Liver (tissue), 9 donors: ENCODE measurements around the gene SHISAL1. TPM values are rescaled to one million over a fixed set of nuclear protein-coding genes. Genes with fewer than 3 reads are reported as not detected.

ENCODE experiments used
- DNase-seq: peaks from one replicate; pipeline ENCODE4 v3.0.0-alpha.2; 2017; ENCODE audit warnings: low spot score
- H3K27ac ChIP-seq, 2 donors: one replicate each; pipeline ENCODE4 v1.7.0; 2013; ENCODE audit warnings: inconsistent platforms in 2 of 2, low read length in 2 of 2, control low read depth in 1 of 2, low read depth in 1 of 2, mild to moderate bottlenecking in 1 of 2
- H3K27me3 ChIP-seq, 4 donors: one replicate each; pipeline versions ENCODE4 v1.6.1 to v1.7.0; 2013; ENCODE audit warnings: low read length in 3 of 4, inconsistent platforms in 1 of 4, mild to moderate bottlenecking in 1 of 4, moderate library complexity in 1 of 4; ENCODE audit not compliant: control insufficient read depth in 4 of 4, insufficient read depth in 4 of 4
- H3K36me3 ChIP-seq, 4 donors: one replicate each; pipeline versions ENCODE4 v1.6.1 to v1.7.0; 2013; ENCODE audit warnings: low read length in 3 of 4, mild to moderate bottlenecking in 3 of 4, low read depth in 1 of 4, moderate library complexity in 1 of 4; ENCODE audit not compliant: control insufficient read depth in 4 of 4, insufficient read depth in 3 of 4
- H3K4me1 ChIP-seq, 4 donors: one replicate each; pipeline versions ENCODE4 v1.6.1 to v1.7.0; 2013; ENCODE audit warnings: low read length in 3 of 4, mild to moderate bottlenecking in 3 of 4, moderate library complexity in 1 of 4; ENCODE audit not compliant: control insufficient read depth in 4 of 4, insufficient read depth in 4 of 4
- H3K4me3 ChIP-seq, 3 donors: one replicate each; pipeline versions ENCODE4 v1.6.1 to v1.7.0; 2013; ENCODE audit warnings: low read length in 3 of 3, control low read depth in 1 of 3, low read depth in 1 of 3, mild to moderate bottlenecking in 1 of 3
- H3K9ac ChIP-seq, 2 donors: one replicate each; pipeline ENCODE4 v1.7.0; 2013; ENCODE audit warnings: low read length in 2 of 2, mild to moderate bottlenecking in 2 of 2, moderate library complexity in 2 of 2, control low read depth in 1 of 2, low read depth in 1 of 2
- H3K9me3 ChIP-seq, 4 donors: one replicate each; pipeline versions ENCODE4 v1.6.1 to v1.7.0; 2013; ENCODE audit warnings: low read length in 3 of 4; ENCODE audit not compliant: control insufficient read depth in 4 of 4
- EGR1 ChIP-seq, 2 donors: IDR thresholded peaks; 2 replicates each; pipeline ENCODE4 v1.6.1; 2016 to 2018; ENCODE audit warnings: antibody characterized with exemption in 2 of 2, low read depth in 2 of 2
- FOXA1 ChIP-seq: IDR thresholded peaks from 2 replicates; pipeline ENCODE4 v1.6.1; 2016; ENCODE audit warnings: antibody characterized with exemption
- FOXA2 ChIP-seq: IDR thresholded peaks from 2 replicates; pipeline ENCODE4 v1.6.1; 2016; ENCODE audit warnings: antibody characterized with exemption
- GABPA ChIP-seq, 2 donors: IDR thresholded peaks in 1 of 2; conservative IDR thresholded peaks in 1 of 2; 2 replicates each; pipeline ENCODE4 v1.6.1; 2016; ENCODE audit warnings: antibody characterized with exemption in 2 of 2, mild to moderate bottlenecking in 1 of 2, moderate library complexity in 1 of 2
- HNF4A ChIP-seq, 2 donors: conservative IDR thresholded peaks; 2 replicates each; pipeline ENCODE4 v1.6.1; 2016; ENCODE audit warnings: antibody characterized with exemption in 2 of 2, mild to moderate bottlenecking in 2 of 2
- HNF4G ChIP-seq: IDR thresholded peaks from 2 replicates; pipeline ENCODE4 v1.6.1; 2016; ENCODE audit warnings: antibody characterized with exemption
- JUND ChIP-seq, 2 donors: IDR thresholded peaks; 2 replicates each; pipeline ENCODE4 v1.6.1; 2016; ENCODE audit warnings: antibody characterized with exemption in 2 of 2
- RAD21 ChIP-seq, 2 donors: IDR thresholded peaks; 2 replicates each; pipeline ENCODE4 v1.6.1; 2016; ENCODE audit warnings: antibody characterized with exemption in 2 of 2, mild to moderate bottlenecking in 2 of 2
- RXRA ChIP-seq, 2 donors: IDR thresholded peaks; 2 replicates each; pipeline ENCODE4 v1.6.1; 2017 to 2018; ENCODE audit warnings: antibody characterized with exemption in 2 of 2, mild to moderate bottlenecking in 1 of 2
- SP1 ChIP-seq: IDR thresholded peaks from 2 replicates; pipeline ENCODE4 v1.6.1; 2018; ENCODE audit warnings: antibody characterized with exemption, mild to moderate bottlenecking
- TAF1 ChIP-seq: conservative IDR thresholded peaks from 2 replicates; pipeline ENCODE4 v1.6.1; 2016; ENCODE audit warnings: antibody characterized with exemption, mild to moderate bottlenecking
- YY1 ChIP-seq: IDR thresholded peaks from 2 replicates; pipeline ENCODE4 v1.6.1; 2016; ENCODE audit warnings: antibody characterized with exemption, mild to moderate bottlenecking
- WGBS: extraction: QIAGEN DNeasy Blood & Tissue Kit; methylation state at CpG from one replicate; pipeline ENCODE4 v1.1.7; 2013; 5-methylcytosine and 5-hydroxymethylcytosine counted together
- polyA plus RNA-seq, 2 donors: library from polyadenylated mRNA; stranded (reverse) in 1 of 2; unstranded in 1 of 2; fragments of 200-250 nt in 1 of 2; fragments of >200 nt in 1 of 2; fragmentation: Nextera tagmentation in 1 of 2; extraction: Ambion mirVana in 1 of 2; gene quantifications; one replicate each; pipeline versions ENCODE4 v1.2.1 to v1.2.3, GENCODE V29; 2013 to 2015
- total RNA-seq, 2 donors: library from RNA; depleted of rRNA; stranded (reverse); fragments of >200 nt; gene quantifications; one replicate each; pipeline ENCODE4 v1.2.3, GENCODE V29; 2014
- TF ChIP-seq, protein P1 (sequence below): IDR thresholded peaks from 2 replicates; pipeline ENCODE4 v1.6.1; 2016; ENCODE audit warnings: antibody characterized with exemption
- TF ChIP-seq, protein P2 (sequence below): fragments of 150-350 bp; IDR thresholded peaks from 2 replicates; pipeline ENCODE4 v1.5.1; 2017; ENCODE audit warnings: improper control_type of control experiment, low read depth, low read length; ENCODE audit not compliant: missing input control
- TF ChIP-seq, protein P3 (sequence below): IDR thresholded peaks from 2 replicates; pipeline ENCODE4 v1.6.1; 2016; ENCODE audit warnings: antibody characterized with exemption, mild to moderate bottlenecking
- TF ChIP-seq, protein P4 (sequence below): IDR thresholded peaks from 2 replicates; pipeline ENCODE4 v1.6.1; 2016; ENCODE audit warnings: antibody characterized with exemption
- donor health status: healthy.
- donor health status: healthy.
- donor health status: healthy.
- donor health status: healthy.
- donor health status: healthy.

SHISAL1 gene
- total and polyA plus RNA-seq, 4 donors = 0.07 to 0.17 (median 0.13) TPM

DNA sequence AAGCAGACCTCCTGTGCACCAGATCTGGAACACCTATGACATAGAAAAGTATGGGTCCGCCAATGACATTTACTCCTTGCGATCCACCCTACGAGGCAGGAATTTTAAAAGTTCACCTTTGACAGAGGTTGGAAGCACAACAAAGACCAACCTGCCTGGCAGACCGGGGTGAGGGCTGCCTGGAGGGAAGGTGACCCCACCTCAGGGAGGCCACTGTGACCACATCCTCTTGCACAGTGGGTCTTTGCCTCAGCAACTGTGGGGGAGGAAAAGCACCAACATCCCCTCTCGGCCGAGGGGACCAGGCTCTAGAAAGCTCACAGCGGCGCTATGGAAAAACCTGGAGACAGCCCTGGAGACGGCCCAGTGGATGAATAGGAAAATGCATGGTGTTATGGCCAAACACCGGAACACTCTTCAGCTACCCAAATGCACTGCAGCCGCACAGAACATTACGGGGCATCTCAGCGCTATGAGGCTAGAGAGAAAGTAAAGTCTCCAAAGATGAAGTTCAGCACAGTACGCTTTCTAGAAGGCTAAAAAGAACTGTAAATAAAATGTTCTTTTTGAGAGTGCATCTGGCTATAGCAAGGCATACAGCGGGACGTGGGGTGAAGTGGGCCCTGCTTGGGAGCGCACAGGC lies 1.8 kb upstream of the SHISAL1 start:
- H3K36me3 ChIP-seq = no peaks in the 10 kb centered on the region
- H3K27me3 ChIP-seq = no peaks in the 10 kb centered on the region
- no peaks in the 10 kb centered on the region for H3K4me1 ChIP-seq
- H3K9me3 ChIP-seq = no peaks in the 10 kb centered on the region
- H3K9ac ChIP-seq = no peak overlapping the region
- TF ChIP-seq JUND (IDR thresholded peaks at IDR 0.05) (no peak), GABPA (IDR thresholded peaks at IDR 0.05 in 1 of 2, conservative IDR thresholded peaks at IDR 0.05 in 1 of 2) (no peak), RXRA (IDR thresholded peaks at IDR 0.05) (no peak), SP1 (no peak), EGR1 (IDR thresholded peaks at IDR 0.05; ENCODE audit: low read depth in 2 of 2) (no peak), FOXA1 (no peak), FOXA2 (no peak), HNF4G (no peak), RAD21 (IDR thresholded peaks at IDR 0.05) (no peak), YY1 (no peak), TAF1 (no peak)
- TF ChIP-seq, protein P1, sequence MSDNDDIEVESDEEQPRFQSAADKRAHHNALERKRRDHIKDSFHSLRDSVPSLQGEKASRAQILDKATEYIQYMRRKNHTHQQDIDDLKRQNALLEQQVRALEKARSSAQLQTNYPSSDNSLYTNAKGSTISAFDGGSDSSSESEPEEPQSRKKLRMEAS = no peak
- TF ChIP-seq, protein P2, sequence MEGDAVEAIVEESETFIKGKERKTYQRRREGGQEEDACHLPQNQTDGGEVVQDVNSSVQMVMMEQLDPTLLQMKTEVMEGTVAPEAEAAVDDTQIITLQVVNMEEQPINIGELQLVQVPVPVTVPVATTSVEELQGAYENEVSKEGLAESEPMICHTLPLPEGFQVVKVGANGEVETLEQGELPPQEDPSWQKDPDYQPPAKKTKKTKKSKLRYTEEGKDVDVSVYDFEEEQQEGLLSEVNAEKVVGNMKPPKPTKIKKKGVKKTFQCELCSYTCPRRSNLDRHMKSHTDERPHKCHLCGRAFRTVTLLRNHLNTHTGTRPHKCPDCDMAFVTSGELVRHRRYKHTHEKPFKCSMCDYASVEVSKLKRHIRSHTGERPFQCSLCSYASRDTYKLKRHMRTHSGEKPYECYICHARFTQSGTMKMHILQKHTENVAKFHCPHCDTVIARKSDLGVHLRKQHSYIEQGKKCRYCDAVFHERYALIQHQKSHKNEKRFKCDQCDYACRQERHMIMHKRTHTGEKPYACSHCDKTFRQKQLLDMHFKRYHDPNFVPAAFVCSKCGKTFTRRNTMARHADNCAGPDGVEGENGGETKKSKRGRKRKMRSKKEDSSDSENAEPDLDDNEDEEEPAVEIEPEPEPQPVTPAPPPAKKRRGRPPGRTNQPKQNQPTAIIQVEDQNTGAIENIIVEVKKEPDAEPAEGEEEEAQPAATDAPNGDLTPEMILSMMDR = no peak
- TF ChIP-seq, protein P3, sequence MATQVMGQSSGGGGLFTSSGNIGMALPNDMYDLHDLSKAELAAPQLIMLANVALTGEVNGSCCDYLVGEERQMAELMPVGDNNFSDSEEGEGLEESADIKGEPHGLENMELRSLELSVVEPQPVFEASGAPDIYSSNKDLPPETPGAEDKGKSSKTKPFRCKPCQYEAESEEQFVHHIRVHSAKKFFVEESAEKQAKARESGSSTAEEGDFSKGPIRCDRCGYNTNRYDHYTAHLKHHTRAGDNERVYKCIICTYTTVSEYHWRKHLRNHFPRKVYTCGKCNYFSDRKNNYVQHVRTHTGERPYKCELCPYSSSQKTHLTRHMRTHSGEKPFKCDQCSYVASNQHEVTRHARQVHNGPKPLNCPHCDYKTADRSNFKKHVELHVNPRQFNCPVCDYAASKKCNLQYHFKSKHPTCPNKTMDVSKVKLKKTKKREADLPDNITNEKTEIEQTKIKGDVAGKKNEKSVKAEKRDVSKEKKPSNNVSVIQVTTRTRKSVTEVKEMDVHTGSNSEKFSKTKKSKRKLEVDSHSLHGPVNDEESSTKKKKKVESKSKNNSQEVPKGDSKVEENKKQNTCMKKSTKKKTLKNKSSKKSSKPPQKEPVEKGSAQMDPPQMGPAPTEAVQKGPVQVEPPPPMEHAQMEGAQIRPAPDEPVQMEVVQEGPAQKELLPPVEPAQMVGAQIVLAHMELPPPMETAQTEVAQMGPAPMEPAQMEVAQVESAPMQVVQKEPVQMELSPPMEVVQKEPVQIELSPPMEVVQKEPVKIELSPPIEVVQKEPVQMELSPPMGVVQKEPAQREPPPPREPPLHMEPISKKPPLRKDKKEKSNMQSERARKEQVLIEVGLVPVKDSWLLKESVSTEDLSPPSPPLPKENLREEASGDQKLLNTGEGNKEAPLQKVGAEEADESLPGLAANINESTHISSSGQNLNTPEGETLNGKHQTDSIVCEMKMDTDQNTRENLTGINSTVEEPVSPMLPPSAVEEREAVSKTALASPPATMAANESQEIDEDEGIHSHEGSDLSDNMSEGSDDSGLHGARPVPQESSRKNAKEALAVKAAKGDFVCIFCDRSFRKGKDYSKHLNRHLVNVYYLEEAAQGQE = no peak
- DNase-seq = no peak
- WGBS = 75% methylated on average over 17 of the region's 17 CpGs
- H3K4me3 ChIP-seq = no peak overlapping the region
- H3K27ac ChIP-seq = no peak overlapping the region

DNA sequence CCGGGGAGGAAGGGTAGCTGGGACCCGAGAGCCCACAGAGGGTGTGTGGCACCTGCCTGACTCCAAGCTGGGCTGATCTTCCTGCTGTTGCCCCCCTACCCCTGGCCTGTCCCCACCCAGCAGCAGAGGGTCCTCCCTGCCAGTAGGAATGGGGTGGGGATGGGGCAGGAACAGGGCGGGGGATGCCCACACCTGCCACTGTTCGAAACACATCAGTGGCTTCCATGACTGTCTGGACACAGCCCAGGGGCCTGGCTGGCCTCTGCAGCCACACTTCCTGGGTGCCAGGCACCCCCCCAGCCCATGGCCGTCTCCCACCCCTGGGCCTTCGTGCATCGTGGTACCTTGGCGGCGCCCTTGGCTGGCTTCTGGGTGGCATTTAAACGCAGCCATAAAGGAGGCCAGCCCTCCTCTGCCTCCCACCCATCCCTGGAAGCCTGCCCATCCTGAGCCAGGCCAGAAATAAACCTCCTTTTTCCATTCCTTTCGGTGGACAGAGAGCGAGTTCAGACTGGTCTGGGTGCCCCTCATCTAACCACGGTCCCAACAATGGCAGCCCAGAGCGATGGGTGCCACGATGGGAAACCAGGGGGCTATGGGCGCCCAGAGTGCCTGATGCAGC lies 745 bp upstream of the SHISAL1 start:
- H3K4me1 ChIP-seq = no peaks in the 10 kb centered on the region
- H3K27me3 ChIP-seq = no peaks in the 10 kb centered on the region
- no peaks in the 10 kb centered on the region for H3K9me3 ChIP-seq
- 84% methylated on average over 16 of the region's 16 CpGs for WGBS
- TF ChIP-seq SP1 (no peak), FOXA1 (no peak), HNF4G (no peak), HNF4A (conservative IDR thresholded peaks at IDR 0.05) (no peak)
- TF ChIP-seq, protein P3 = no peak
- TF ChIP-seq, protein P2 = no peak
- TF ChIP-seq, protein P4, sequence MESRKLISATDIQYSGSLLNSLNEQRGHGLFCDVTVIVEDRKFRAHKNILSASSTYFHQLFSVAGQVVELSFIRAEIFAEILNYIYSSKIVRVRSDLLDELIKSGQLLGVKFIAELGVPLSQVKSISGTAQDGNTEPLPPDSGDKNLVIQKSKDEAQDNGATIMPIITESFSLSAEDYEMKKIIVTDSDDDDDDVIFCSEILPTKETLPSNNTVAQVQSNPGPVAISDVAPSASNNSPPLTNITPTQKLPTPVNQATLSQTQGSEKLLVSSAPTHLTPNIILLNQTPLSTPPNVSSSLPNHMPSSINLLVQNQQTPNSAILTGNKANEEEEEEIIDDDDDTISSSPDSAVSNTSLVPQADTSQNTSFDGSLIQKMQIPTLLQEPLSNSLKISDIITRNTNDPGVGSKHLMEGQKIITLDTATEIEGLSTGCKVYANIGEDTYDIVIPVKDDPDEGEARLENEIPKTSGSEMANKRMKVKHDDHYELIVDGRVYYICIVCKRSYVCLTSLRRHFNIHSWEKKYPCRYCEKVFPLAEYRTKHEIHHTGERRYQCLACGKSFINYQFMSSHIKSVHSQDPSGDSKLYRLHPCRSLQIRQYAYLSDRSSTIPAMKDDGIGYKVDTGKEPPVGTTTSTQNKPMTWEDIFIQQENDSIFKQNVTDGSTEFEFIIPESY = no peak
- TF ChIP-seq, protein P1 = no peak
- no peak overlapping the region for H3K4me3 ChIP-seq
- H3K27ac ChIP-seq = no peak overlapping the region
- DNase-seq = no peak
- no peaks in the 10 kb centered on the region for H3K36me3 ChIP-seq
- no peak overlapping the region for H3K9ac ChIP-seq
